ENCODE data around the gene CDCP2.
"Not testable (repeated sequence)": the region's sequence is repeated elsewhere in the genome, so short reads cannot be mapped to it uniquely, and the experiment has no call there.

The CDCP2 gene

GRCh38 chr1:54109129-54110090 is 43.4 kb downstream of the CDCP2 start:
- Histone ChIP-seq H3K36me3 (ENCODE audit: control insufficient read depth, low read depth, low read length) (no peaks in the 10 kb centered on the region), H3K4me1 (ENCODE audit: control insufficient read depth, low read depth, low read length) (no peaks in the 10 kb centered on the region), H3K9me3 (ENCODE audit: control insufficient read depth, low read depth, low read length) (no peaks in the 10 kb centered on the region), H3K4me3 (ENCODE audit: low read length) (no peak overlapping the region), H3K27me3 (ENCODE audit: control insufficient read depth, insufficient read depth, low read length) (no peaks in the 10 kb centered on the region), H3K9ac (ENCODE audit: low read length) (no peak overlapping the region), H3K27ac (ENCODE audit: low read length) (no peak overlapping the region)

- H3K9ac ChIP-seq (ENCODE audit: low read length): no peak overlapping the region
- no peaks in the 10 kb centered on the region for H3K4me1 ChIP-seq (ENCODE audit: control insufficient read depth, low read depth, low read length)
- no peak overlapping the region for H3K27ac ChIP-seq (ENCODE audit: low read length)
- H3K27me3 ChIP-seq (ENCODE audit: control insufficient read depth, insufficient read depth, low read length): no peaks in the 10 kb centered on the region
- no peaks in the 10 kb centered on the region for H3K9me3 ChIP-seq (ENCODE audit: control insufficient read depth, low read depth, low read length)
- H3K4me3 ChIP-seq (ENCODE audit: low read length): no peak overlapping the region
- H3K36me3 ChIP-seq (ENCODE audit: control insufficient read depth, low read depth, low read length): no peaks in the 10 kb centered on the region
These were observed 44.6 kb downstream of the CDCP2 start for GRCh38 chr1:54108156-54108555.

GRCh38 chr1:54107131-54107530 is 45.7 kb downstream of the CDCP2 start:
- no peak overlapping the region for H3K9ac ChIP-seq (ENCODE audit: low read length)
- no peaks in the 10 kb centered on the region for H3K4me1 ChIP-seq (ENCODE audit: control insufficient read depth, low read depth, low read length)
- no peak overlapping the region for H3K4me3 ChIP-seq (ENCODE audit: low read length)
- no peaks in the 10 kb centered on the region for H3K36me3 ChIP-seq (ENCODE audit: control insufficient read depth, low read depth, low read length)
- no peak overlapping the region for H3K27ac ChIP-seq (ENCODE audit: low read length)
- no peaks in the 10 kb centered on the region for H3K9me3 ChIP-seq (ENCODE audit: control insufficient read depth, low read depth, low read length)
- H3K27me3 ChIP-seq (ENCODE audit: control insufficient read depth, insufficient read depth, low read length): no peaks in the 10 kb centered on the region

GRCh38 chr1:54105736-54106269 is 47.0 kb downstream of the CDCP2 start:
- no peaks in the 10 kb centered on the region for H3K36me3 ChIP-seq (ENCODE audit: control insufficient read depth, low read depth, low read length)
- H3K27ac ChIP-seq (ENCODE audit: low read length): no peak overlapping the region
- H3K9me3 ChIP-seq (ENCODE audit: control insufficient read depth, low read depth, low read length): no peaks in the 10 kb centered on the region
- H3K27me3 ChIP-seq (ENCODE audit: control insufficient read depth, insufficient read depth, low read length): no peaks in the 10 kb centered on the region
- H3K9ac ChIP-seq (ENCODE audit: low read length): no peak overlapping the region
- no peak overlapping the region for H3K4me3 ChIP-seq (ENCODE audit: low read length)
- no peaks in the 10 kb centered on the region for H3K4me1 ChIP-seq (ENCODE audit: control insufficient read depth, low read depth, low read length)

GRCh38 chr1:54105080-54105479 is 47.7 kb downstream of the CDCP2 start:
- no peak overlapping the region for H3K4me3 ChIP-seq (ENCODE audit: low read length)
- H3K9me3 ChIP-seq (ENCODE audit: control insufficient read depth, low read depth, low read length): no peaks in the 10 kb centered on the region

GRCh38 chr1:54104613-54105012 is 48.2 kb downstream of the CDCP2 start:
- not testable (repeated sequence) for H3K4me3 ChIP-seq (ENCODE audit: low read length); H3K4me1 ChIP-seq (ENCODE audit: control insufficient read depth, low read depth, low read length); H3K27ac ChIP-seq (ENCODE audit: low read length)

More at GRCh38 chr1:54105080-54105479, 47.7 kb downstream of the CDCP2 start:
- H3K27ac ChIP-seq (ENCODE audit: low read length): no peak overlapping the region
- no peak overlapping the region for H3K9ac ChIP-seq (ENCODE audit: low read length)
- H3K36me3 ChIP-seq (ENCODE audit: control insufficient read depth, low read depth, low read length): no peaks in the 10 kb centered on the region
- no peaks in the 10 kb centered on the region for H3K27me3 ChIP-seq (ENCODE audit: control insufficient read depth, insufficient read depth, low read length)
- no peaks in the 10 kb centered on the region for H3K4me1 ChIP-seq (ENCODE audit: control insufficient read depth, low read depth, low read length)

GRCh38 chr1:54103414-54103813 is 49.4 kb downstream of the CDCP2 start:
- Histone ChIP-seq H3K36me3 (ENCODE audit: control insufficient read depth, low read depth, low read length) (no peaks in the 10 kb centered on the region), H3K4me1 (ENCODE audit: control insufficient read depth, low read depth, low read length) (no peaks in the 10 kb centered on the region), H3K9me3 (ENCODE audit: control insufficient read depth, low read depth, low read length) (no peaks in the 10 kb centered on the region), H3K4me3 (ENCODE audit: low read length) (no peak overlapping the region), H3K9ac (ENCODE audit: low read length) (no peak overlapping the region), H3K27me3 (ENCODE audit: control insufficient read depth, insufficient read depth, low read length) (no peaks in the 10 kb centered on the region), H3K27ac (ENCODE audit: low read length) (no peak overlapping the region)

More at GRCh38 chr1:54104613-54105012, 48.2 kb downstream of the CDCP2 start:
- not testable (repeated sequence) for H3K9ac ChIP-seq (ENCODE audit: low read length); H3K36me3 ChIP-seq (ENCODE audit: control insufficient read depth, low read depth, low read length); H3K9me3 ChIP-seq (ENCODE audit: control insufficient read depth, low read depth, low read length); H3K27me3 ChIP-seq (ENCODE audit: control insufficient read depth, insufficient read depth, low read length)

- no peak overlapping the region for H3K27ac ChIP-seq (ENCODE audit: low read length)
- no peaks in the 10 kb centered on the region for H3K9me3 ChIP-seq (ENCODE audit: control insufficient read depth, low read depth, low read length)
- no peaks in the 10 kb centered on the region for H3K4me1 ChIP-seq (ENCODE audit: control insufficient read depth, low read depth, low read length)
- no peak overlapping the region for H3K4me3 ChIP-seq (ENCODE audit: low read length)
- no peaks in the 10 kb centered on the region for H3K27me3 ChIP-seq (ENCODE audit: control insufficient read depth, insufficient read depth, low read length)
- no peaks in the 10 kb centered on the region for H3K36me3 ChIP-seq (ENCODE audit: control insufficient read depth, low read depth, low read length)
- no peak overlapping the region for H3K9ac ChIP-seq (ENCODE audit: low read length)
These were observed 52.3 kb downstream of the CDCP2 start for GRCh38 chr1:54100500-54100899.

- H3K4me1 ChIP-seq (ENCODE audit: control insufficient read depth, low read depth, low read length): no peaks in the 10 kb centered on the region
- H3K9ac ChIP-seq (ENCODE audit: low read length): no peak overlapping the region
- H3K4me3 ChIP-seq (ENCODE audit: low read length): no peak overlapping the region
- no peak overlapping the region for H3K27ac ChIP-seq (ENCODE audit: low read length)
- no peaks in the 10 kb centered on the region for H3K36me3 ChIP-seq (ENCODE audit: control insufficient read depth, low read depth, low read length)
- no peaks in the 10 kb centered on the region for H3K27me3 ChIP-seq (ENCODE audit: control insufficient read depth, insufficient read depth, low read length)
- H3K9me3 ChIP-seq (ENCODE audit: control insufficient read depth, low read depth, low read length): no peaks in the 10 kb centered on the region
These were observed 53.7 kb downstream of the CDCP2 start for GRCh38 chr1:54099061-54099610.

- Histone ChIP-seq H3K9ac (ENCODE audit: low read length) (no peak overlapping the region), H3K27ac (ENCODE audit: low read length) (no peak overlapping the region), H3K4me3 (ENCODE audit: low read length) (no peak overlapping the region)
These were observed 55.9 kb downstream of the CDCP2 start for GRCh38 chr1:54096877-54097240.

GRCh38 chr1:54096227-54096876 is 56.4 kb downstream of the CDCP2 start:
- H3K36me3 ChIP-seq (ENCODE audit: control insufficient read depth, low read depth, low read length): no peaks in the 10 kb centered on the region
- no peaks in the 10 kb centered on the region for H3K4me1 ChIP-seq (ENCODE audit: control insufficient read depth, low read depth, low read length)
- H3K9ac ChIP-seq (ENCODE audit: low read length): no peak overlapping the region
- H3K27me3 ChIP-seq (ENCODE audit: control insufficient read depth, insufficient read depth, low read length): no peaks in the 10 kb centered on the region
- H3K4me3 ChIP-seq (ENCODE audit: low read length): no peak overlapping the region
- no peaks in the 10 kb centered on the region for H3K9me3 ChIP-seq (ENCODE audit: control insufficient read depth, low read depth, low read length)
- no peak overlapping the region for H3K27ac ChIP-seq (ENCODE audit: low read length)

More at GRCh38 chr1:54096877-54097240, 55.9 kb downstream of the CDCP2 start:
- Histone ChIP-seq H3K27me3 (ENCODE audit: control insufficient read depth, insufficient read depth, low read length) (no peaks in the 10 kb centered on the region), H3K9me3 (ENCODE audit: control insufficient read depth, low read depth, low read length) (no peaks in the 10 kb centered on the region), H3K4me1 (ENCODE audit: control insufficient read depth, low read depth, low read length) (no peaks in the 10 kb centered on the region), H3K36me3 (ENCODE audit: control insufficient read depth, low read depth, low read length) (no peaks in the 10 kb centered on the region)
